MM.1S (cell line): ENCODE measurements around the gene EBF3.

Experiments used
- CTCF ChIP-seq: fragments of 300-600 bp; sonication (generic); IDR thresholded peaks from 2 replicates; pipeline ENCODE4 v1.5.1; 2016; ENCODE audit warnings: antibody characterized with exemption, low read length, mixed read lengths
- EZH2 ChIP-seq: fragments of 300-600 bp; sonication (generic); optimal IDR thresholded peaks from 2 replicates; pipeline ENCODE3; 2017; ENCODE audit warnings: low read depth, mild to moderate bottlenecking, antibody characterized with exemption, low read length, mixed read lengths
- EZH2phosphoT487 ChIP-seq: fragments of 300-600 bp; sonication (generic); IDR thresholded peaks from 2 replicates; pipeline ENCODE4 v1.6.1; 2018; ENCODE audit warnings: antibody characterized with exemption, low read length

GRCh38 chr10:129922598-129923123 lies 41.4 kb downstream of the EBF3 start:
- TF ChIP-seq CTCF (no peak), EZH2 (no peak), EZH2phosphoT487 (no peak)
